Raji (cell line): Measurements from ENCODE around the gene DKC1.

Source experiments
- POLR2A ChIP-seq: IDR thresholded peaks from 2 replicates; pipeline ENCODE4 v1.6.1; 2011; ENCODE audit warnings: low read depth, low read length, control low read depth; ENCODE audit not compliant: insufficient read depth

The DKC1 gene

DNA sequence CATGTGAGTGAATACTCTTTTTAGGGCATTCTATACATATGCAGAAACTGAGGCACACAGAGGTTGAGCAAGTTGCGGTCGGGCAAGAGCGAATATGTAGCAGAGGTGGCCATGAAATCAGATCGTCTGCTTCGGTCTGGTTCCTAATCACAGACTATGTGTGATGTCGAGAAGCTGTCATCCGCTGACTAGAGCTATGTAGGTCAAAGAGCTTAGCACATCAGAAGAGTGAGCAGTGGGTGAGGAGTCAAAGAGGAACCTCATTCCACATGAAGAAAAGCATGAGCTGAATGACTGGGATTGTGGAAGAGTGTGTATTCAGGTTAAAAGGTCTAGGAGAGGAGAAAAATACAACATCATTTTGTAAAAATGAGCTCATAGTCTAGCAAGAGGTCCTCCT, 30.8 kb upstream of the DKC1 start:
- no peak for TF ChIP-seq POLR2A

DNA sequence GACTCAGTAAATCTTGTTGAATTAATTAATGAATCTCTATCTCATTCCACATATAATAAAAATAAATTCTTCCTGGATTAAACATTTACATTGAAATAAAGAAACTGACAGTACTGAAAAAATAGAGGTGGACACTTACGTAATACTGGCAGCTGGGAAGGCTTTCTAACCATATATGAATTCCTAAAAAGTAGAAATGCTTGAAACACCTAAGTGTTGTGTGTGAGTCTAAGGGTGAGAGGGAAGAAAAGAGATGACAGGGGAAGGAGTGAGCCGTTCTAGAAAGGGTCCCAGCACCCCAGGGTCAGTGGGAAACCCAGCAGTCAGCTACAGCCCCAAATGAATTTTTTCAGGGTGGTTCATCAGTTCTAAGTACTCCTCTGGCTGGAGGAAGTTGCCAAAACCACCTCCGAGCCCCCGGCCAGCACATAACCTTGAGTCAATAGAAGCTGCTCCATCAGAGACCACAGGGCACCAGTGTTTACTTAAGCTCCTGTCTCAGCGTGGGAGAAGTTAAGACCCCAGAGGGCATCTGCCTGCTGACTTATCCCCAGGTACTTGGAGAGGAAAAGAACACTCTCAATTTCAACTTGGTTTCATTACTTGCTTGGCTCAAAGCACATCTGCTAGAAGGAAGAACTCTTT, 30.1 kb upstream of the DKC1 start:
- no peak for TF ChIP-seq POLR2A

DNA sequence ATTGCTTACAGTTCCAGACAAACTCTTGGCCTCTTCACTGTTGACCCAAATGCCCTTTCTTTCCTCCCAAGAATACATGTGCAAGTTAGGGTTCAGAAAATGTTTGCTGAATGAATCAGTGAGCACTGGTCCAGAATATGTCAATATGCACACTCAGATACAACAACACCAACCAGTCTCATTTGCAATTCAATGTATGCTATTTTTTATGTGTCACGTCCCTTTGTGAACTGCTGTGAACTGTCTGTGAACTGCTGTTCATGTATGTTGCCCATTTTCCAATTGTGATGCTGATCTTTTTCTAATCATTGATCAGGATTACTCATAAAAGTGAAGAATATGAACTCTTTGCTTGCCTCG, 29.6 kb upstream of the DKC1 start:
- no peak for TF ChIP-seq POLR2A

DNA sequence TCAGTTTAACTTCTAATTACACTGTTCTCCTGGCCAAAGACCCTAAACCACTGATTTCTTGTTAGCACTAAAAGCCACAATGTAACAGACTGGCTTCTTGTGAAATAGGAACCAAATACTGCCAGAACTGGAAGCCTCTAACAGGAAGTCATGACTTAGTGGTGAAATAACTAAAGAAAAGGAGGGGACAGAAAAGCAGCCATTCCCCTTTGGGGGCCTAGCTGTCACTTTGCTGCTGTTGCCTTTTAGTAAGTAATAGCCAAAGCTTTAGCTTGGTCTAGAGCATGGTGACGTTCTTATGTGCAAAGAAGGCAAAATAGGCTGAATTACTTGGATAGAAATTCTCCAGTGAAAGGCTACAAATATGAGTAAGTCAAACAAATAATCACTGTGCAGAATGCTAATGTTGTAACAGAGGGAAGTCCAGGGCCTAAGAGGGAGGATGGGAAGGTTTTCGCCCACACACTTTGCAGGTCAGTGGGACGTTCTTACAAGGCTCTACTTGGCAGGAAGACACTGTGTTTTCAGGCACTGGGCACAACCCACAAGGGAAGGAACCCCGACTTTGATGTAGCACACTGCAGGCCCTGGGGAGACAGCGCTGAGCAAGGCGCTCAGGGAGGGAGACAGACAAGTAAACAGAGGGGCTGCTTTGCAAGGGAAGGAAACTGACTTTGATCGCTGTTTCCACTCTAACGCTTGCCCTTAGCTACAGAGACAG, 28.4 kb upstream of the DKC1 start:
- no peak for TF ChIP-seq POLR2A

DNA sequence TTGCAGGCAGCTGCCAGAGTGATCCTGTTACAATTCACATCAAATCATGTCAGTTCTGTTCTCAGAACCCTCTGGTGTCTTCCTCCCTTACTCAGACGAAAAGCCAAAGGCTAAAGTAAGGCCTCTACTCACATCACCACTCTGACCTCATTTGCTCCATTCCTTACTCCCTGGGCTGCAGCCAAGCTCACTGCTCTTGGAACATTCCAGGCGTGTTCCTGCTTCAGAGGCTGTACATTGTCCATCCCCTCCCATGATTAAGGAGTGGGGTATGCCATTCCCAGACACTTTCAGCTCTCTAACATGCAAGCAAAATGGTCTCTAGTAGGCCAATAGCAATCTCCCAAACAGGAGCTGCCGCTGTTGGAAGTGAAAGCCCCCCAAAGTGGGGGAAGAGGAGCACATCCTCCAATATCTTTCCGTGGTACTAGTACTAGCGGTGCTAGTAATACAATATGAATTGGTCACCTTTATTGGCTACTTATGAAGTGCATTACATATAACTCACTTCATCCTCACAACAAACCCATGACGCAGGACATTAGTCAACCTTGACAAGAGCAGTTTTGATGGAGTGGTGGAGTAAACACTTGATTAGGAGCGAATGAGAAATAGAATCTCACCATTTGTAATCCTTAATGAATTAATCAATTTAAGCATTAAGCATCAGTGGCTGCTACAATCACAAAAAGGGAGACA, 26.8 kb upstream of the DKC1 start:
- TF ChIP-seq POLR2A, result no peak

DNA sequence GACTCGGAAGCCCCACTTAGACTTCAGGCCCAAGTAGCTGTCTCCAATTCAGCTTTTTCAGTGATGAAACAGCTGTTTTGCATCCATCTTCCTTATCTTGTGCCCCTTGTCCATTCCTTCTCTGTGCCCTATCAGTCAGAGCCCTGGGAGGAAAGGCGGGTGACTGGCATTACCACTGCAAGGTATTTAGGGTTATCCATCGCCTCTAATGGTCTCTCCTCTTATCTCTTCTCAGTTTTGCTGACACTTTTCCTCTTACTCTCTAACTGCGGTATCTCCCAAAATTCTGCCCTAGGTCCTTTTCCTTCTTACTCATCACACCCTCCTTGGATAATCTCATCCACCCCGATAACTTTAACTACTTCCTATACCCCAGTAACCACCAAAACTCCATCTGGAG, 25.5 kb upstream of the DKC1 start:
- no peak for TF ChIP-seq POLR2A

DNA sequence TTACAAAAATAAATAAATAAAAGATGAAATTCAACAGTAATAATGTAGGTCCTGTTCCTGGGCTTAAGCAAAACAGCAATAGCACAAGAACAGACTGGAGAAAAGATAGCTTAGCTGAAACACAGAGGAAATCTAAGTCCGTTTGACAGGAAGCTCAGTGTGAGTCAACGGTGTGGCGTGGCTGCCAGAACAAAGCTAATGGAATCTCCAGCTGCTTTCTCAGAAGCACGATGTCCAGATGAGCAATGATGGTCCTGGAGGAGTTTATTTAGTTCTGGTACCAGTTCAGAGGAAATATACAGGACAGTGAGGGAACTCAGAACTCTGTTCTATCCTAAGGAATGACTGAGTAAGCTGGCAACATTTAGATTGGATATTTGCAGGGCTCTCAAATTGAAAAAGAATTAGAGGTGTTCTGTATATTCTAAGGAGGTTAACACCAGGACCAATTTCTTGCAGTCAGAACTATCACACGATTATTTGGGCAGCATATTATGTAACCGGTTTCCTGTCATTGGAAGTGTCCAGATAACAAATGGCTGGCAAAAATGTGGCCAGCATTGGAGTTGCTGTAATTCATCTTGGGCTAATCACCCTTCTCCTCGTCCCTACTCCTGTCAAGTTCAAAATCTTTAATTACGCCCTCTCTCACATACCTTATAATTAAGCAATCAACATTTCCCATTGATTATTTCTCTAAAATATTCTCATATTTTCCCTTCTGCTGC, 24.5 kb upstream of the DKC1 start:
- TF ChIP-seq POLR2A, result no peak

DNA sequence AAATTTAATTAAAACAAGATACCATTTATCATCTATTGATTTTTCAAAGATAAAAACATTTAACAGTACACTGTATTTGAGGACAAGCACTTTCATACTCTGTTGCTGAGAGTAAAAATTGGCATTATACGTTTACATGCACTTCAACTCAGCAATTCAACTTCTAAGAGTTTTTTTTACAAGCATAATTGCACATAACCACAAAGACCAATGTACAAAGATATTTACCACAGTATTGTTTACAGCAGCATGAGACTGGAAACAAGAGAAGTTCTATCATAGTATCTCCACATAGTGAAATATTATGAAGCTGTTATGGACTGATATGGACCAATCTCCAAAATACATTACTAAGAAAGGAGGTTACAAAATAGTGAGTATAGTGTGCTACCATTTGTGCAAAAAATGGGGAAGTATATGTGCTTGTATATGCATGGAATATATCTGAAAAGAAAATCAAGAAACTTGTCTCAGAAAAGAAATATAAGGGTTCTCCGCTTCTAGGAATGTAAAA, 22.7 kb upstream of the DKC1 start:
- TF ChIP-seq POLR2A, result no peak

DNA sequence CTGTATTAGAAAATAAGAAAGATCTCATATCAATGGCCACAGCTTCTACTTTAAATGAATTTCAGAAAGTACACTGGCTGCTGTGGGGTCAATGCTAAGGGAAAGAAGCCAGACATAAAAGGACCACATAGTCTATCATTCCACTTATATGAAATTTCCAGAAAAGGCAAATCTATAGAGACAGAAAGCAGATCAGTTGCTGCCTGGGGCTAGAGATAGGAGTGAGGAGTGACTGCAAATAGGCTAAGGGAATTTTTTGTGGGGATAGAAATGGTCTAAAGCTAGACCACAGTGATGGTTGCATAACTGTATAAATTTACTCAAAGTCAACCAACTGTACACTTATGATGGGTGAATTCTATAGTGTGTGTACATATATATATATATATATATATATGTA, 20.1 kb upstream of the DKC1 start:
- TF ChIP-seq POLR2A, result no peak

DNA sequence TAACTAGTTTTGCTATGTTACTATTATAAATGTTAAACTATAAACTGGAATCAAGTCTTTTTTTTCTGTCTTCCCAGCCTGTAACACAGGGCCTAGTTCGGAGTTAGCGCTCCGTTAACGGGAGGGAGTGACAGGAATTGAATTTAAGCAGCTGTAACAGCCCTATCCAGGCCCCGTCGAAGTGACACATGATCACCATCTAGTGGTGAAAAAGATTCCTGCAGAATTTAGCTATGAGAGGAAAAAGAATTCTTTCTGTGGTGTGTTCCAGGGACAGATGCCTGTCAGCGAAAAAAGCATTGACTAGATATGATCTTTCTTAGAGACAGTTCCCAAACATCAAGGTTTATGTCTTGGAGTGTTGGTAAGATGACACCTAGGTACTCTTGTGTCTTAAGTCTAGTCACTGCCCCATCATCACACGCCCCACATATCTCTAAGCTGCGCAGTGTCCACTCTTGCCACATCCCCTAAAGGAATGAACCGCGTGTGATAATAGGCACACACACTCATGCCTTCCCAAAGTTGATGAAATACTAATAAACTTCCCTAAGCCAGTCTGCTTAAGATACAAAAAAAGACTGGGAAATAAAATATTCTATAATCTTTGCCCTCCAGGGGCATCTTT, 13.8 kb upstream of the DKC1 start:
- TF ChIP-seq POLR2A, result no peak

DNA sequence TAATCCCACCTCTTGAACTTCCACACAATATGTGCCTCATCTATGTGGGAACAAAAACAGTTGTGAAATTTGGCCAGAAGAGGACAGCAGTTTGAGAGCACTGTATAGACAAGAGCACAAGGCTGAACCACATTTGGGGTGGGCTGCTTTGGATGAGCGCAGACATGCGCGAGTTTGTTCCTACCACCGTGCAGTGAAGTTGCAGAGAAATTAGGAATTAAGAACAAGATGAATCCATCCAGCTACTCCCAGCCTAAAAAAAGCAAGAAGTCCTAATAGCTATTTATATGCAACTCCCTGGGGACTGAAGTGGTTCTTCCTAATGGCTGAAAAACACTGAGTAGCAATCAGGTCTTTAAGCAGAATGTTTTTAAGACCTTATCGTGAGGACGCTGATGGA, 12.8 kb upstream of the DKC1 start:
- TF ChIP-seq POLR2A, result no peak

DNA sequence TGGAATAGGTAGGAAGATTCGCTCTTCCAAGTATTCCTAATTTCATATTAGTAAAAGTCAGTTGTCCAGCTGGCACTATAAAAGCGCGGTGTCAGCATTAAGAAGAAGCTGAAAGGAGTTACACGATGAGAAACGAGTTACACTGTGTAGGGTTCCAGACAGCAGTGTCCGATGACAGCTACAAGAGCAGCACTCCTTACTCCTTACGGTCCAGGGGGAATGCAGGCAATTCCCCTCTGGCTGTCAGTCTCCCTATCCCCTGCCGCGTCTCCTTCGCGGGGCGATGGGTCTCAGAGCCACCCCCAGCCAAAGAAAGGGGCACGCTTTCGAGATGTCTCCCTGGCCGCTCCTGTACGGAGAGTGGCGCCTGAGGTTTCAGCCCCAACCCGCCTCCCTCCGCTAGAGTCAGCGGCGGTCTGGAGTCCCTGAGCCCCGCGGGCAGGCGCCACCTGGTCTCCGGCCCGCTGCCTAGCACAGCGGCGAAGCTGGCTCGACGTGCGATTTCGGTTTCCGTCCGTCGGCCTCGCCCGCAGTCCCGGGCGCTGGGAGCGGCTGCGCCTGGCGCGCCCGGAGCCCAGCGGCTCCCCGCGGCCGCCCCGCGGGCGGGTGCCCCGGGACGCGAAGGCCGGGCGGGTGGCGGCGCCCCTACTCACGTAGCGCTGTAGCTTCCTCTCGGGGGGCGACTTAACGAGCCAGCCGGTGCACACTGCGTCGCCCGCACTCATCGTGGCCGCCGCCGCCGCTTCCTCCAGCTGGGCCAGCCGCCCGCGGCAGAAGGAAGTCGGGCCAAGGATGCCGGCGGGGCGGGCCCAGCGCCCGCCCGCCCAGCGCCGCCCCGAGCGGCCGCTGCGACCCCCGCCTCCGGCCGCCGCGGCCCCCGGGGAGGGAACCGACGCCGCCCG, 12.1 kb upstream of the DKC1 start, which contains the start of gene GAB3:
TSS of gene GAB3 (minus strand) at position 777 of the 902 bp plus-strand sequence. CDS start at position 725, 52 bp downstream.
- TF ChIP-seq POLR2A, result no peak

DNA sequence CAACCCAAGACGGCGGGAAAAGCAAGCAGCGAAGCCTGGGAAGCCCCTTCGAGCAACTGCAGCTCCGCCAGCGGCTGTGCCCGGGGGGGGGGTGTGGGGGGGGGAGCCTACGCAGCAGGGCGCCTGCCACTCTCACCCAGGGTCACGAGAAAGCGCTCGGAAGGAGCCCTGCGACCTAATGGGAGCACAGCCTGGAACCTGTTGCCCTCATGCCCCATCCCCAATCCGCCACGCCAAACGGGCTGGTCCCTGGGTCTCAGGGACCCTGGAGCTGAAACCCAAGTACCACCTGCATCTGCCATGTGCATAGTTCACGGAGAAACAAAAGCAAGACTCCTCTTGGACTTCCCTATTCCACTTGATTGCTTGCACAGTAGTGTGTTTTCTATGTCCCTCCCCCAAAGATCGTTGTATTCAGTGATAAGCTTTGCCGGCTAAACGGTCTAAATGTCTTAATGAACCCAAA, 11.4 kb upstream of the DKC1 start:
- no peak for TF ChIP-seq POLR2A
